GM03348 (cell line): ENCODE measurements around the gene PIN4.
"Not testable (repeated sequence)": the region's sequence is repeated elsewhere in the genome, so short reads cannot be mapped to it uniquely, and the experiment has no call there.

ENCODE experiments used
- DNase-seq: peaks from one replicate; pipeline ENCODE4 v3.0.0; 2012; ENCODE audit warnings: low spot score

PIN4 gene

GRCh38 chrX:72202792-72203401, 21.3 kb downstream of the PIN4 start:
- DNase-seq, result no peak

- no peak for DNase-seq
Observed at GRCh38 chrX:72203421-72203820, 21.9 kb downstream of the PIN4 start.

- no peak for DNase-seq
Observed at GRCh38 chrX:72205706-72206105, 24.1 kb downstream of the PIN4 start.

GRCh38 chrX:72207366-72207765, 25.8 kb downstream of the PIN4 start:
- no peak for DNase-seq

GRCh38 chrX:72208126-72208800, 26.7 kb downstream of the PIN4 start:
- peak; percentile 24 for DNase-seq

GRCh38 chrX:72216973-72217372, 35.4 kb downstream of the PIN4 start:
- no peak for DNase-seq

GRCh38 chrX:72220375-72220774, 38.8 kb downstream of the PIN4 start:
- not testable (repeated sequence) for DNase-seq

- no peak for DNase-seq
Observed at GRCh38 chrX:72230290-72230689, 48.7 kb downstream of the PIN4 start.

GRCh38 chrX:72236841-72237240, 55.3 kb downstream of the PIN4 start:
- no peak for DNase-seq

- no peak for DNase-seq
Observed at GRCh38 chrX:72238183-72238582, 56.6 kb downstream of the PIN4 start.

GRCh38 chrX:72238721-72239475, 57.3 kb downstream of the PIN4 start, which contains the start of gene ERCC6L:
TSS of gene ERCC6L (minus strand) at chrX:72239027. CDS start at chrX:72238911, 116 bp downstream.
- DNase-seq, result peak; percentile 96

GRCh38 chrX:72240976-72241375, 59.4 kb downstream of the PIN4 start:
- no peak for DNase-seq

GRCh38 chrX:72243472-72243871, 61.9 kb downstream of the PIN4 start:
- peak; percentile 39 for DNase-seq

GRCh38 chrX:72245461-72246089, 64.0 kb downstream of the PIN4 start:
- peak; percentile 74 for DNase-seq

- no peak for DNase-seq
Observed at GRCh38 chrX:72247206-72247942, 65.8 kb downstream of the PIN4 start.
